ENCODE results near the gene MDM2. TPM values are rescaled to one million over a fixed set of nuclear protein-coding genes. Genes with fewer than 3 reads are reported as not detected.

Gene MDM2
- total RNA-seq, 3 donors from 2014 or later: 74.7 to 92.1 (median 91.3) TPM

DNA sequence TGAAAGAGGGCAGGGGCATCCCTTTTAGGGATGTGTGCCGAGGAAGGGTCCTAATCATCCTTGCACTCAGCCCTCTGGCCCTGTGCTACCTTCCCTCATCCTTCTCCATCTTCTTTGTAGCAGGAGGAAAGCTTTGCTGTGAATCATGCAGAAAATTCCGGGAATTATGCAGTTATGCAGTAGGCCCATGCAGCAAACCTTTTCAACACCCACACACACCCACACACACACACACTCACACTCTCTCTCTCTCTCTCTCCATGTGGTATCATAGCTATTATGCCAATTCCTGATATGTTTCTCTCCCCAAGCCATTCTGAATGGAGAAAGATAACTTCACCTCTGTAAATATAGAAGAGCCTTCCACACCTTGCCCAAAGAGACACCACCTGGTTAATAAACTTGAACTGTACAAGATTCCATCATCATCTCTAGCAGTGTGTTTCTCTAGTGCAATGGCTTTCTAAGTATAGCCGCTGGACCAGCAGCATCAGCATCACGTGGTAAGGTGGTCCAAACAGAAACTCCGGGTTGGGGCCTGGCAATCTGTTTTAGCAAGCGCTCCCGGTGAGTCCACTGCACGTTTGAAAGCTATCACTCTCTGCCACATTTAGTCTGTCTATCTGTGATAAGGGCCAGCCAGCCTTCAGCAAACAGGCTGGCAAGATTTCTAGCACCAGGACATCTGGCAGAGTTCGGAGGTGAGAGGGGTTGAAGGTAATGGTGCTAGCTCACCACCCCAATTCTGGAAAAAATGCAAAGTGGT is 57.6 kb downstream of the MDM2 start:
- ATAC-seq: no peak
- intact Hi-C loops (cut with DNase I, micrococcal nuclease): no loop called here

GRCh38 chr12:68866950-68867349 is 59.0 kb downstream of the MDM2 start:
- H3K36me3 ChIP-seq (ENCODE audit: low read depth): no peaks in the 10 kb centered on the region
- TF ChIP-seq CTCF (IDR thresholded peaks at IDR 0.05): no peak
- ATAC-seq: no peak

More for the DNA sequence above, 57.6 kb downstream of the MDM2 start:
- H3K4me1 ChIP-seq (ENCODE audit: low read depth): no peaks in the 10 kb centered on the region
- H3K36me3 ChIP-seq (ENCODE audit: low read depth): no peaks in the 10 kb centered on the region
- no peak for TF ChIP-seq CTCF (IDR thresholded peaks at IDR 0.05)
- DNase-seq: no peak
- H3K4me3 ChIP-seq: no peak overlapping the region
- H3K9me3 ChIP-seq: no peaks in the 10 kb centered on the region

DNA sequence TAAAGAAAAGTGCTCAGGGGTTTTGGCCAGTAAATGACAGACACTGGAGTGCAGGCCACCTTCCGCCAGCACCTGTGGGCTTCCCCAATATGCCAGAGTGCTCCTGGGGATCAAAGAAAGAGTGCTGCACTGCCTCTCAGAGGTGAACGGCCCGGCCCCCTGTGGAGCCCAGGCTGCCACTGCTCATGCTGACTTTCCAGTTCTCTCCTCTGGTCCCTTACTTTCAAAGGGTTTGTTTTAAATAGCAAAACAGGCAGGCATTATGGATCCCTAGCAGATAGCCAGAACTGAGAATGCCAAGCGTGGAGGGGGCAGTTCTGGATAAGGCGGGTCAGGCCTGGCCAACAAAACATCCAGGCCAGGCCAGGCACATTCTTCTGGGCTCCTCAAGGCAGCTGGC is 59.6 kb downstream of the MDM2 start:
- intact Hi-C loops (cut with DNase I, micrococcal nuclease): no loop called here
- Histone ChIP-seq H3K4me3 (no peak overlapping the region), H3K36me3 (ENCODE audit: low read depth) (no peaks in the 10 kb centered on the region), H3K9me3 (no peaks in the 10 kb centered on the region), H3K4me1 (ENCODE audit: low read depth) (no peaks in the 10 kb centered on the region)
- no peak for TF ChIP-seq CTCF (IDR thresholded peaks at IDR 0.05)
- ATAC-seq (no peak), DNase-seq (no peak)

More at GRCh38 chr12:68866950-68867349, 59.0 kb downstream of the MDM2 start:
- Histone ChIP-seq H3K4me1 (ENCODE audit: low read depth) (no peaks in the 10 kb centered on the region), H3K4me3 (no peak overlapping the region), H3K9me3 (no peaks in the 10 kb centered on the region)
- intact Hi-C loops (cut with DNase I, micrococcal nuclease): no loop called here
- DNase-seq: no peak

- TF ChIP-seq CTCF (IDR thresholded peaks at IDR 0.05): no peak
- ATAC-seq (no peak), DNase-seq (no peak)
- Histone ChIP-seq H3K9me3 (no peaks in the 10 kb centered on the region), H3K4me1 (ENCODE audit: low read depth) (no peaks in the 10 kb centered on the region), H3K4me3 (no peak overlapping the region), H3K36me3 (ENCODE audit: low read depth) (no peaks in the 10 kb centered on the region)
- intact Hi-C loops (cut with DNase I, micrococcal nuclease): no loop called here
These were observed 60.2 kb downstream of the MDM2 start for GRCh38 chr12:68868043-68868790.

GRCh38 chr12:68870011-68870410 is 62.0 kb downstream of the MDM2 start:
- Histone ChIP-seq H3K4me3 (no peak overlapping the region), H3K36me3 (ENCODE audit: low read depth) (no peaks in the 10 kb centered on the region), H3K4me1 (ENCODE audit: low read depth) (no peaks in the 10 kb centered on the region), H3K9me3 (no peaks in the 10 kb centered on the region)
- intact Hi-C loops (cut with DNase I, micrococcal nuclease): no loop called here
- TF ChIP-seq CTCF (IDR thresholded peaks at IDR 0.05): no peak
- no peak for ATAC-seq
- DNase-seq: no peak
